Smooth muscle cell (in vitro differentiated cells): Measurements from ENCODE around the gene BARHL2. TPM values are rescaled to one million over a fixed set of nuclear protein-coding genes. Genes with fewer than 3 reads are reported as not detected.

Experiments
- DNase-seq: peaks from one replicate; lab custom pipeline; 2025; ENCODE audit not compliant: unreplicated experiment; lab: John Stamatoyannopoulos, UW
- H2AFZ ChIP-seq: fragments of 200-600 bp; sonication (generic); 2 replicates; pipeline ENCODE4 v1.6.0; 2016; ENCODE audit warnings: antibody characterized with exemption, low read depth, mild to moderate bottlenecking
- H3F3A ChIP-seq: fragments of 200-600 bp; sonication (generic); 2 replicates; pipeline ENCODE4 v1.6.0; 2017; ENCODE audit warnings: antibody characterized with exemption, low read depth
- H3K27ac ChIP-seq: fragments of 200-600 bp; sonication (generic); 2 replicates; pipeline ENCODE4 v1.5.1; 2016; ENCODE audit warnings: low read depth, mild to moderate bottlenecking
- H3K27me3 ChIP-seq: fragments of 200-600 bp; sonication (generic); 2 replicates; pipeline ENCODE4 v1.6.1; 2016; ENCODE audit warnings: low read depth, mild to moderate bottlenecking
- H3K36me3 ChIP-seq: fragments of 200-600 bp; sonication (generic); 2 replicates; pipeline ENCODE4 v1.5.1; 2016; ENCODE audit warnings: low read depth
- H3K4me1 ChIP-seq: fragments of 200-600 bp; sonication (generic); 2 replicates; pipeline ENCODE4 v1.5.1; 2016; ENCODE audit warnings: low read depth
- H3K4me2 ChIP-seq: fragments of 200-600 bp; sonication (generic); 2 replicates; pipeline ENCODE4 v1.6.0; 2016; ENCODE audit warnings: mild to moderate bottlenecking
- H3K4me3 ChIP-seq: fragments of 200-600 bp; sonication (generic); 2 replicates; pipeline ENCODE4 v1.5.1; 2016; ENCODE audit warnings: mild to moderate bottlenecking
- H3K79me2 ChIP-seq: fragments of 200-600 bp; sonication (generic); 2 replicates; pipeline ENCODE4 v1.6.0; 2016; ENCODE audit warnings: low read depth, mild to moderate bottlenecking
- H3K9ac ChIP-seq: fragments of 200-600 bp; sonication (generic); 2 replicates; pipeline ENCODE4 v1.6.0; 2016; ENCODE audit warnings: low read depth
- H3K9me3 ChIP-seq: fragments of 200-600 bp; sonication (generic); replicated peaks from 2 replicates; pipeline ENCODE4 v1.5.1; 2016; ENCODE audit warnings: low read depth
- H4K20me1 ChIP-seq: fragments of 200-600 bp; sonication (generic); 2 replicates; pipeline ENCODE4 v1.6.0; 2016; ENCODE audit warnings: low read depth
- CTCF ChIP-seq: fragments of 200-600 bp; sonication (generic); IDR thresholded peaks from 2 replicates; pipeline ENCODE4 v1.5.1; 2017; ENCODE audit warnings: borderline replicate concordance, mild to moderate bottlenecking, antibody characterized with exemption; ENCODE audit not compliant: insufficient read depth, poor library complexity, severe bottlenecking
- WGBS: methylation state at CpG from one replicate; pipeline ENCODE4 v1.1.7; 2016; ENCODE audit warnings: low lambda C conversion rate; 5-methylcytosine and 5-hydroxymethylcytosine counted together
- polyA plus RNA-seq: library from polyadenylated mRNA; unstranded; fragments of >200 nt; fragmentation: Nextera tagmentation; extraction: Ambion mirVana; gene quantifications from 2 replicates; pipeline ENCODE4 v1.2.1, GENCODE V29; 2016
- total RNA-seq: library from RNA; depleted of rRNA; stranded (reverse); fragments of >200 nt; gene quantifications from 2 replicates; pipeline ENCODE4 v1.2.3, GENCODE V29; 2014

BARHL2 gene
- total and polyA plus RNA-seq, 2 experiments from 2014 or later = not detected

GRCh38 chr1:90694846-90695245, 22.3 kb downstream of the BARHL2 start:
- Histone ChIP-seq H4K20me1 (no peaks in the 10 kb centered on the region), H3K4me2 (no peak overlapping the region), H3K4me1 (peaks cover 4% of the 10 kb centered on the region), H3K79me2 (no peaks in the 10 kb centered on the region), H3F3A (no peaks in the 10 kb centered on the region), H3K27me3 (peaks cover 77% of the 10 kb centered on the region), H2AFZ (no peak overlapping the region), H3K36me3 (no peaks in the 10 kb centered on the region), H3K9ac (no peak overlapping the region), H3K27ac (no peak overlapping the region), H3K9me3 (no peaks in the 10 kb centered on the region), H3K4me3 (no peak overlapping the region)
- TF ChIP-seq CTCF = no peak
- WGBS = 78% methylated on average over 3 of the region's 3 CpGs
- DNase-seq = no peak

- Histone ChIP-seq H4K20me1 (no peaks in the 10 kb centered on the region), H3K36me3 (no peaks in the 10 kb centered on the region), H3K9ac (no peak overlapping the region), H3K4me3 (no peak overlapping the region), H3K4me2 (no peak overlapping the region), H2AFZ (no peak overlapping the region), H3K4me1 (peaks cover 4% of the 10 kb centered on the region), H3F3A (no peaks in the 10 kb centered on the region), H3K27ac (no peak overlapping the region), H3K79me2 (no peaks in the 10 kb centered on the region), H3K9me3 (no peaks in the 10 kb centered on the region), H3K27me3 (peaks cover 24% of the 10 kb centered on the region)
- 87% methylated on average over 3 of the region's 3 CpGs for WGBS
- TF ChIP-seq CTCF = no peak
- no peak for DNase-seq
These were observed 29.4 kb downstream of the BARHL2 start for GRCh38 chr1:90687747-90688146.

- no peak for TF ChIP-seq CTCF
- Histone ChIP-seq H3K9me3 (peaks cover 7% of the 10 kb centered on the region), H3K36me3 (no peaks in the 10 kb centered on the region), H3K79me2 (no peaks in the 10 kb centered on the region), H3K4me1 (no peaks in the 10 kb centered on the region), H4K20me1 (no peaks in the 10 kb centered on the region), H3K4me2 (no peak overlapping the region), H2AFZ (no peak overlapping the region), H3F3A (no peaks in the 10 kb centered on the region), H3K9ac (no peak overlapping the region), H3K27me3 (no peaks in the 10 kb centered on the region), H3K4me3 (no peak overlapping the region), H3K27ac (no peak overlapping the region)
- WGBS = 88% methylated on average over 1 of the region's 1 CpG
- DNase-seq = no peak
These were observed 41.8 kb downstream of the BARHL2 start for GRCh38 chr1:90675161-90675847.

GRCh38 chr1:90671741-90672140, 45.4 kb downstream of the BARHL2 start:
- DNase-seq = no peak
- H3K36me3 ChIP-seq = no peaks in the 10 kb centered on the region
- H3K4me3 ChIP-seq = no peak overlapping the region
- H3K4me1 ChIP-seq = no peaks in the 10 kb centered on the region
- peaks cover 7% of the 10 kb centered on the region for H3K9me3 ChIP-seq
- WGBS = 61% methylated on average over 3 of the region's 3 CpGs
- H3F3A ChIP-seq = no peaks in the 10 kb centered on the region
- H3K4me2 ChIP-seq = no peak overlapping the region
- no peak for TF ChIP-seq CTCF
- no peaks in the 10 kb centered on the region for H3K27me3 ChIP-seq
- no peak overlapping the region for H2AFZ ChIP-seq
- H4K20me1 ChIP-seq = no peaks in the 10 kb centered on the region
- no peak overlapping the region for H3K9ac ChIP-seq
- no peak overlapping the region for H3K27ac ChIP-seq
- H3K79me2 ChIP-seq = no peaks in the 10 kb centered on the region
